ENCODE measurements around the gene GNG12.
A peak's percentile ranks its signal among the peaks of the same experiment; 100 is the strongest.

The GNG12 gene

DNA sequence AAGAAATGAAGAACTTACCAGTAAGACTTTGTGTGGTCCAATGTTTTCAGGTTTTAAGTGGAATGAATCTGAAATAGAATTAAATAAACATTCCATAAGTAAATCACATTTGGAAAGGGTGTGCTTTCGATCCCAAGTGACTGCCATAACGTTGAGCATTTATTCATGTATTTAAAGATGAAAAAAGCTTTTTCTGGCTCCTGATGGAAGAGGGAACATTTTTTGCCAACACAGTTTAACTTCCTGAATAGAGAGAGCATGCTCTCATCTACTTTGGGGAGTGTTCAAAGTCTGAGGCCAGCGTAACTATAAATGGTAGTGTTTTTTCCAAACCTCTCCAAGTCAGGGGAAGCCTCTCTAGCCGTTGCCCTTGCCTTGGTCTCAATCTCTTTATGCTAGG is 55.8 kb downstream of the GNG12 start:
- no peak for DNase-seq

DNA sequence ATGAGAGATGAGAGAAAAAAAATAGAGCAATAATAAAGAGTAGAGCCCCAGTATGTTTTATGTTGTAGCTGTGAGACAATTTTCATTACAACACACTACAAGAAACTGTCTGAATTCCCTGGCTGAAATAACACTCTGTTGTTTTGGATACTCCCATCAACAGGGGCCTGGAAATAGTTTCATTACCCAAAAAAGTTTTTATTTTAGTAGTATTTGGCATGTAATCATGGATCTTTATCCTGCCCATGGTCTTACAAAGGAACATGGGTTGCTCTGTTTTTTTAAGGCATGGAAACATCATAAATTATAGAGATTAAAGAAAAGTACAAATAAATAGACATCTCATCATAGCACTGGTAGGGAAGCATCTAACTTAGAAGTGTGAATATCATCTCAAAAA is 56.3 kb downstream of the GNG12 start:
- DNase-seq: no peak

DNA sequence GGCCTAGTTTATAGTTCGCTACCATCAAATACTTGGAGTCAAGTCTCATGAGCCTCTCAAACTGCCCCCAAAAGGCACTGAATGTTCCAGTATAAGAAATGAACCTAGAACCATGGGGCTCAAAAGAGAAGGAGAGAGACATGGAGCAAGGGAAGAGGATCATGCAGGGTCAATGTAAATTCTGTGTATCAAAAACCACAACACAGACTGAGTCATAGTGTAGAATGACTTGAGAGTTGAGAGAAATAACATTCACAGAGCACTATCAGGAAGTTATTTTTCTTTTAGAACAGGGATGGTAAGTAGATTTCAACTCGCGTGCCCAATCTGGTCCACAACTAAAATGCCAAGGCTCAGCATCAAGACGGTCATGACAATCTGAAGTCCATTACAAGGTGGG is 59.8 kb downstream of the GNG12 start:
- no peak for DNase-seq

DNA sequence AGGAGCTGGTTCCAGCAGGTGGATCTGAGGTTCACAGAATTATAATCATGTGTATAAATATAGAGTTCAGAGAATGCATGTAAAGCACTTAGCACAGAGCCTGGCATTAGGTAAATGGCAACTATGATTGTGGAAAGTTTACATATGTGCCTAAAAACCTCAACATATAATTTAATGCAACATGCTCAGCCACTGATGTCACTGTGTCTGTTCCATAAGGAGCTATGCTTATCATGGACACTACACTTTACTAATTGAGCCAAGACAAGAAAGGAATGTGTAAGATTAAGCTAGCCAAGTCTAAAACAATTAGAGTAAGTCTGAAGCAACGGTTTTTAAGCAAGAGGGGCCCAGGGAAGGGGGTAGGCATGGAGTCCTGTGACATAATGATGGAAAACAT is 61.5 kb downstream of the GNG12 start:
- DNase-seq: no peak

DNA sequence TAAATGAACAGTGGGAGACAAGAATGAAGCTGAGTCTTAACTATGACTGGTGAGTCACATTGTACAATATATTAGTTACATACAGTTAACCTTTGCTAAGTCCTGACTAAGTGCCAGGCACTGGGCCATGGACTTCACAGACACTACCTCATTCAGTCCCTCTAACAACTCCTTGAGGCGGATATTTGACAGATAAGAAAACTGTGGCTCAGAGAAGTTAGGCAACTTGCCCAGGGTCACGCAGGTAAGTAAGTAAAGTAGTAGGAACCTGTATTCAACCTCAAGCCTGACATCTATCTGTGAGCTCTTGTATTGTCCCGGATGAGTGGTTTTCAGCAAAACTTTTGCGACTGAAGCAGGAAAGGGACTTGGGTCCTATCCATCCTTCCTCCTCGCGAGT is 62.1 kb downstream of the GNG12 start:
- no peak for DNase-seq

DNA sequence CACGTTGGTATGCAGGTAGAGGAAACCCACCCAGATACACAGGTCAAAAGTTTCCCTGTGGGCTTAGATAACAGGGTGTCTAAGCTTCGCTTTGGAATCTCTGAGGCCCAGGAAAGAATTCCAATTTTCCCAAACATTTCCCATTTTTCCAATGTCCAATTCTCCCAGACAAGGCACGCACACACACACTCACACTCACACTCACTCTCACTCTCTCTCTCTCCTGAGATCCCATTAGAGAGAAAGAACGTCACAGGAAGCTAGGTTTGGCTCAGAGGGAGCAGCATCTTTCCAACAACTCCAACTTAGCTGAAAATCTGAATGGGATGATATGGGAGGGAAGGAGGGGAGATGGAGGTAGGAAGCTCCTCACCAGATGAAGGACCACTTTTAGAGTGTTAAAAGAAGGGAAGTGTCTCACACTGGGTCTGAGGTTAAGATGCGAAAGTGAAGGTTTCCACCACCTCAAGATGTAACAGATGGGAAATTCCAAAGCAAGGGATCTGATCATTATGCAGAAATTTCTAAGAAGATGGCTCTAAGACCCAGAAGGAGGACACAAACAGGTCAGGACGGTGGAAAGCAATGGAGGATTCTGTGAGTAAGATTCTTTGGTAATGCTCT is 63.5 kb downstream of the GNG12 start:
- DNase-seq: no peak

DNA sequence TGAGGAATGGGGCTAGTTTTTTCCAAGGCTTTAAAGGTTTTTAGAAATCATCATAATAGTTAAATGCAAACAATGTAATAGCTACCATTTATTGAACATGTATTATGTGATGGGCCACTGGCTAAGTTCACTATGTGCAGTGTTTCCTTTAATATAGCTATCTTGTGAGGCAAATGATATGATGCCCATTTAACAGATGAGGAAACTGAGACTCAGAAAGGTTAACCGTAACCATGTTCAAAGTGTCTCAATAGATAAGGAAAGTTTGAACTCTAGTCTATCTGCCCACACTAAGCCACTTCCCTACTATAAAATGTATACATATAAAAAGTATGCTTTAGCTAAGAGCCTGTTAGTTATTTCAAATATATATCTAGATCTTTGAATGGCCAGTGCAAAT is 64.8 kb downstream of the GNG12 start:
- DNase-seq: no peak

DNA sequence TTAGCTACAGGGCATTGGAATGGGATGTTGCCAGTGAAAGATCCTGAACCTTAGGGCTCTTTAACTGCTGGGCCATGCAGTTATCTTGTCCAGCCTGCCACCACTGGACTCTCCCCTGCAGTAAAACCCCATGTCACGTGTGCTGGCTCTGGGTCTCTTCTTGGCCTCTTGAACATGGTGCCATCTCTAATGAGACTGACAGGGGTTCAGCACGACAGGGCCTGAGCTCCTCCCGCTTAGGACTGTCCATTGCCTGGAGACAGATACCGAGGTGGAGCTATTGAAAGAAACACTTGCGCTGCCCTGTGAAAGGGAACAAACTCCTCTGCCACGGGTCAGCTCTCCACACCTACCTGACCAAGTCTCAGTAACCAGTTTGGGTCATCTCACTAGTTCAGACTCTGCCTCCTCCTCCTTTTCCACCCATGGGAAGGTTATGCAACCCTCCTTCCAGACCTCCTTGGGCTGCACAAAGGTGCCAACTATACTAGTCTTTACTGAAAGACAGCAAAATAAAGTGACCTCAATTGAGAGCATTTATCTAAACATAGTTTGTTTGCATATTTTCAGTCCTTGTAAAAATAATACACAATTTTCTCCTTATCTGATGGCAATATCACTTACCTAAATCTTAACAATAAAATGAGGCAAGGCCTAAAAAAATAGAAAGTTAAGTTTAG is 66.0 kb downstream of the GNG12 start:
- no peak for DNase-seq

DNA sequence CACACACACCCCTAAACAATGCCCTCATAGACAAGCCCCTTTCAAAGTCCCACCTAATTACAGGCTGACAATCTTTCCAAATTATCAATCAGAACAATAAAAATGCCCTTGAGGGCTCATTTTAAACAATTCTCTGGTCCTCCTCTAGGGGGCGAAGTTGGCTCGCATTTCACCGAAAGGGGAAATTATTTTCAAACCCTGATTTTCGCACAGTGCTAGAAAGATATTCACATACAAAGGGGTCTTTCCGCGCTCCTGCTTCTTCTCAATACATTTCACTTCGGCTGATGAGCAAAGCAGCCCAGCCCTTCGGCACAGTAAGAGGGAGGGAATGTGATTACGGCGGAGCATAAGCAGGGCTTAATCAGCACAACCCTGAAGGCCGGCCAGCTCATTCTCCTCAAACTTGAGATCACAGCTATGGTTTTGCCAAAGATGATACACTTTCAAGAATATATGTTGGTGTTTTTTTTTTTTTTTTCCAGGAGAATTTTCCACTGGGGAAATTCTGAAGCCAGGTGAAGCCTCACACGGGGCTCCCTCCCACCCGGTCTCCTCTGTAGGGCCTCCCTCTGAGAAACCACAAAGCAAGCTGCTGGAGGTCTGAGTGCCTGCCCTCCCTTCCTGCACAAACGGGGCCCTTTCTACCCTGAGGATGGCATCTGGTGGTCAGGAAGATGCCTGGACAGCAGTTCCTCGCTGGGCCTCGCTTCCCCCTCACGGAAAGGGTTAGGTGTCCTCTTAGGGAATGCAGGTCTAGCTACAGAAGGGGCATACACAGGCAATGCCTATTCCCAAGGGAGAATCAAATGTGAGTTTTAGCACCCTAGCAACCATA is 66.9 kb downstream of the GNG12 start:
- DNase-seq: peak; percentile 71

DNA sequence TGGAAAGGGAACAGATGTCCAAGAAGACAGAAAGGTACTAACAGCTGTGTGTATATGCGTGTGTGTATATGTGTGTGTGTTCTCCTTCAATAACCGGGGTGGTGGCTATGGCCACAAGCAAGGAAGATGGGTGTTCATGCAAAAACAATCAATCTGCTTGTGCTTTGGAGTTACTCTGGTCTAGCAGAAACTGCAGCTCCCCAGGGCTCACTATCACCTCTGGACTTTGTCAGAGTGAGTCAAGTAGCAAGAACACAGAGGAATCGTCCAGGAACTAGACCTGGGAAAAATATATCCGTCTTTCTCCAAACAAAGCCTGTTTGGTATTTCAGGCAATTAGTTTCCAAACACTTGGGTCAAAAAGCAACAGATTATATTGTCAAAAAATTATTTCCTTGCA is 68.6 kb downstream of the GNG12 start:
- no peak for DNase-seq

DNA sequence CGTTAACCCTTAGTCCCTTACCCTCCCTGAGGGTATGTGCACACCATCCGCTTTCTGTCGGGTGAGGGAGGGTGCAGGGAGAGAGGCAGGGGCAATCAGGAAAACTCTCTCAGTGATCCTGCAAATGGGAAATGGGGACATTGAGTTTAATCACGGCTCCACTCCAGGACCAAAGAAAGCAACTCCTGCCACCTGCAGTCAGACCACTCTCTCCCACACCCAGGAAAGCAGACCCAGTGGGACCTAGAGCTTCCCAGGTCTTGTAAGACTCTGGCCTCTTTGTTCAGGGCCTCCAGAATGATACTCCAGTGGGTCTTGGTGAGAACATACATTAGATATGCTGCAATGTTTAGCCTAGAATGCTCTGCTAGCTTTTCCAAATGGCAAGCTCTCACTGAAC is 71.5 kb downstream of the GNG12 start:
- DNase-seq: no peak

DNA sequence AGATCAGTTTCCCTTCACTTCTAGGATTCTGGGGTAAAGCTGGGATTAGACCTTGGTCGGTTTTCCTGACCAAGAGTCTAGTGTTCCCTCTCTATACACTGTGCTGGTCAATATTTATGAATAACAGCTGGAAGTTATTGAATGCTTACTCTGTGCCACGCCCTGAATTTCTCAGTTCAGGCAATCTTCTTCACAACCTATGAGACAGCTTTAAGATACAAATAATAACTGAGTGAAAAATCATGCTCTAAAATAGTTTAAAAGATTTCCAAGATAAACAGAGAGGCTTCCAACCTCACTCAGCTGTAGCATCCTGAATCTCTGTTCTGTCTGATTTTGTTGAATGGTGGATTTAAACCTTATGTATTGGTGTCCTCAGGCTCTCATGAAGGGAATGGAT is 72.2 kb downstream of the GNG12 start:
- DNase-seq: no peak

DNA sequence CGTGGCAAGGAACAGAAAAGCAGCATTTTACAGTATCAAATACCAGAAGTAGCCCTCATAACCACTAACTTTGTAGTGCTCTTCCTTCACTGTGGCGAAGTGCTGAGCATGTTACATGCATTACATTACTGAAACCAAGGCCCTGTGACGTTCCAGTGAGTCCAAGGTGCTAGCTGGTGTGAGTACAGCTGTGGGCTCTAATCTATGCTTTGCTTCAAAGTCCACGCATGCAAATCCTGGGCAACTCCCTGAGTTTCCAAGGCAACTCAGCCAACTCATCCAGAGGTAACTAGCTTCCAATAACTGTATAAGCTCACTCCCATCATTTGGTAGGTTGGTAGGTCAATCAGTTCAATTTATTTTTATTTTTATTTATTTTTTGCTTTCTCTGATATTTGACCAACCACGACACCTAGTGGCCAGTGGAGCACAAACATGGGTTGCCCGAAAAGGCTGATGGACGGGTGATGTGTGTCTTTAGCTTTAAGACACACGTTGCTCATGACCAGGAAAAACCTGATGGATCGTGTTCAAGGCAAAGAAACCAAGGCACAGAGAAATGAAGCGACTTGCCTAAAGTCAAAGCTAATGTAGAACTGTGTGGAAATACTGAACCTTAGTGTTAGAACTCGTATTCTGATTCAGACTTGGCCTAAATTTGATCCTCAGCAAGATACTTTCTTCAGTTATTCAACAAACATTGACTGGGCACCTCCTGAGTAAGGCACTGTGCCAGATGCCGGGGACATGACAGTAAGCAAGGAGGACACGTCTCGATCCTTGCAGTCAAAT is 73.0 kb downstream of the GNG12 start:
- DNase-seq: peak; percentile 61

DNA sequence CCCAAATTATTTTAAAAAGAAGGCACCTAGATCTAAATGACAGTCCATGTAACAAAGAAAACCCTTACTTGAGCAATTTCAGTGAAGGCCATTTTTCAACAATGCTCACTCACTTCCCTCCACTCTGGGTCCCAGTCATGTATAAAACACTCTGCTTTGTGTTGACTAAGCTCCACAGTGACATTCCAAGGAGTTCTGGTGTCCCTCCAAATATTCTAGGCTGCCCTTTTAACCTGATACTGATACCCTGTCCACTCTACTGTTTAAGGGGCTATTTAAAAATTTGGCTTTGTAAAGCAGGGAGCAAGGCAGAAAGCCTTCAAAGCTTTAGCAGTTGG is 73.6 kb downstream of the GNG12 start:
- DNase-seq: no peak

DNA sequence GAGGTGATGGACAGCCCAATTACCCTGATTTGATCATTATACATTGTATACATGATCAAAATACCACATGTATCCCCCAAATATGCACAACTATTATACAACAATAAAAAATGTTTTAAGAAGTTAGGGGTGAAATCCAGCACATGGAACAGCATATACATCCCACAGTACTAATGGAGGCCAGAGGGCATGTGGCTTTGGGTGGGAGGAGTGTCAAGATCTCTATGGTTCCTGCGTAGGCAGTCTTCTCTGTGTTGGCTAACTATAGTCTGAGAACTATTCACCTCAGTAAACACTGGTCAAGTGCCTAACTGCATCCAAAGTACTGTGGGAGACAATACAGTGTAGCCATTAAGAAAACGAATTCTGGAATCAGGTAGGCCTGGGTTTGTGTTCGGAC is 74.2 kb downstream of the GNG12 start:
- DNase-seq: no peak

DNA sequence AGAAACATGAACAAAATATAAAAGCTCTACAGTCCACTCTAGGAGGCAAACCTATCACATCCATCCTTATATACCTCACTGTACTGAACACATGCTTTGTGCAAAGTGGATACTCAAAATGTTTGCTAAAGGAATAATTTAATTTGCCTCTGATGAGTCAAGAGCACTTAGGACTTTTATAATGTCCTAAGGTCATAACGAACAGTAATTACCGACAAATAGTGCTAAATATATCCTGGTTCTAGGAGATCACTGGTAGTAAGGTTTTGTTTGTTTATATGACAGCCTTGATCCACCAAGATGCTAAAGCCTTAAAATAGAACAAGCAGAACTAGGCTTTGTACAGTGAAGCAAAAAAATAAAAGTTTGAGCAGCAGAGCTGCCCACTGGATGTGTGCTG is 77.6 kb downstream of the GNG12 start:
- DNase-seq: peak; percentile 90

DNA sequence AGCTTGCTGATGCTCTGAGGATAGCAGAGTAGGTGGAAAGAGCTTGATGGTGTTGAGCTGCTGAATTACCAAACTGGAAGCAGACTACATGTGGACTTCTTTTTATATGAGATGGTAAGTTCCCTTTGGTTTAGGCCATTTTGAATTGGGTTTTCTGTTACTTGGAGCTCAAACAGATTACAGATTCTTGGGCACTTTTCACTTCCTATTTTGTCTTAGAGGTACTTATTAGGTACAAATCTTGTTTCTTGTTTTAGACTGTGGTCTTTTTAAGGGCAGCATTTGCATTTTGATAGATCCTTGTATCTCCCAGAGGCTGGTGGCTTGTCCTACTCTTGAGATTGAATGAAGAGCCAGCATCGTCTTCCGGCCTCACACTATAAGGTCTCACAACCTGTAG is 78.1 kb downstream of the GNG12 start:
- DNase-seq: no peak

DNA sequence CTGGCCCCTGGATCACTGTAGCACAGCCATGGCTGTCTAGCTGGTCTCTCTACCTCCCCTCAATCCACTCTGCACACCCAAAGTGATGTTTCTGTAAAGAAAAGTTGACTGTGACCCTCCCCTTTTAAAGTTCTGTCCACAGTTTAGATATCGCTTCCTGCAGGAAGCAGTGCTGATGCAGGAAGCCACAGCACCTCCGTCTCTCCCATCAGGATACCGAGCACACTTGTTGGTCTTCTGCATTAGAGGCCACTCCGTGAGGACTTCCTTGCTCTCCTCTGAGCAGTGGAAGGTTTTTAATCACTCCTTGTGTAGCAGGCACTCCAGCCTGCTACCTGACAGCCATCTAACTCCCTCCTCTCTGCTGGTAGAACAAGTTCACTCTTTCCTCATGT is 78.7 kb downstream of the GNG12 start:
- no peak for DNase-seq

DNA sequence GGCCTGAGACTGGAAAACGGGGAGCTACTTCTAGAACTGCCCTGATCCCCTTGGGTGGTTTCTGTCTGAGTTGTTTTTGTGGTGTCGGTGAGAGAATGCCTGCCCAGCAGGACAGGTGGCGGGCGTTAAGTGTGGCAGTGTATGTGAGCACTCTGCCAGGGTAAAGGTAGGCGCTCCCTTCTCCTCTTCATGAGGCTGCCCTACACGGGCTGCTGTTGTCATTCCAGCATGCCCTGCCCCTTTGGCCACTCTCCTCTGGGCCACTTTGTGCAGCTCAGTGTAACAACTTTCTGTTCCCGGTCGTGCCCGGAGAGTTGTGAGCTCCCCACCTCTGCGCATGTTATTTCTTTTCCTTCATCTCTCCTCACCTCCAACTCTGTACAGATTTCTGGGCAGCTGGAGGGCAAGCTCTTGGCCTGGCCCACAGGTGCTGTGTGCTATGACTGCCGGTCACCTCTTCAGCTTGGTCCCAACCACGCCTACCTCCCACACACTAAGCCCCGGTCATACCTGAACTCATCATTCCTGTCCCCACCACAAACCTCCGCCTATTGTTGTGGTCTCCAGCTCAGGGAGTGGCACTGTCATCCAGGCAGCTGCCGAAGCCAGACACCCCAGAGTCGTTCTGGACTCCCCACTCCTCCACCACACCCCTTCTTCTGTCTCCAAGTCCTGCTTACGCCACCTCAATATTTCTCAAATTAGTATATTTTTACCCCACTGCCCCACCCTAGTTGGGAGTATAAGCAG is 79.3 kb downstream of the GNG12 start:
- no peak for DNase-seq

DNA sequence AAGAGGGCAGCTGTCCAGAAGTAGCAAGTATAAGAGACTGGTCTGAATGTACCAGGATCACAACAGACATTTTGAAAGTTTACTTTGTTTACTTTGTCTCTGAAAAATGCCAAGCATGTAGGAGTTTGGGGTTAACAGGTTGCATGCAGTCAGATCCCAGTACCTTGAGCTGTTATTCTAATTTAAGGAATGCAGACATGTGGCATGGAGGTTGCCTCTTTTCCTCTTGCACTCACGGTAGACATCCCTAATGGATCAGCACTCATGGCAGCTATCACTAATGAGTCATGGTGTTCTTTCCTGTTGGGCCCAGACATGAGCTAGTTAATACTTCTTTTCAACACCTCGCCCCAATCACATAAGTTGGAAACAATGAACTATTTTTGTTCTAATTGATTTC is 81.0 kb downstream of the GNG12 start:
- no peak for DNase-seq

DNA sequence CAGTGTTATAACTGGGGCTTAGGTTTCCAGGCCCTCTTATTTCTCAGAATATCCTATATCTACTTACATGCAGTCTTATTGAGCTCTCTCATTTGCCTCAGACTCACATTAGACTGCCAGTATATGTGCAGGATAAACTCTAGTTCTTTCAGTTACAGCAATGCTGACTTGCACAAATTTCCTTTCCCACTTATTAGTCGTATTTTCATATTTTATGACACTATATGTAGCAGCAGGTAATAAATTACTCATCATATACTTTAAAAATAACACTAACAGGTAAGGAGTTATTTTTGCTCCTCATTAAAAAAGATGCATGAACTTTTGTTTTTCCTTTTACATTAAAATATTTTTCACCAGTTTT is 82.6 kb downstream of the GNG12 start:
- no peak for DNase-seq

DNA sequence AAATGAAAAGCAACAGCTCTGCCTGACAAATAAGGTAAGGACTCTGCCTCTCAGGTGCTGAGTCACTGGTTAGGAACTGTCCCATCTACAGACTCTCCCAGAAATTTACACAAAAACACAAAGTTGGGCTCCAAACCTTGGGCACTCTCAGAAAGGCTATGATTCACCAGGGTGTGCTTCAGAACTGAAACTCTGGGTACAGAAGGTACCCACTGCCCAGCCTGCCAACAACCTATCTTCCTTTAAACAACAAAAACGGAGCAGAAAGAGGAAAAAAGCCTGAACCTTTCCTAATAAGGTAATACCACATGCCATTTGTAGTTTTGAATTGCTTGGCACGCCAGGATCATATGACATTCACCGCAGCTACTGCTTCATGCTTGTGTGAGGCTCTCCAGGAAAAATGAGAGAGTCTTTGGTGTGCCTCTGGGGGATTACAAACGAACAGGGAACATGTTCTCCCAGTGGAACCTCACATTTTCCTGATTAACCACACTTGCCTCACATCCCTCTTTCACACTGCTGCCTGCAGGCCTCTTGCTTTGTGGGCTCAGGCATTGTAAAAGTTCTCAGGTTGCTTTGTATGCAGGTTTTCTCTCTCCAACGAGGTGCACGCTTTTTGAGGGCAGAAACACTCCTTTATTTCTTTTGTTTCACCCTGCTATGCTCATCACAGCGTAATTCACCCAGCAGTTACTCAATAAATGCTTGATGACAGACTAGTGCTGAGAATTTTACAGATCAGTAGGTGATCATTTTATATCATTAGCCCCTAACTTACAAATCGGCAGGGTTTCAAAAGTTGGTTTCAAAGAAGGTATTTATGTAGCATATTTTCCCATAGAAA is 83.2 kb downstream of the GNG12 start:
- no peak for DNase-seq
